Tibial nerve (tissue), 4 donors: ENCODE data around the gene CD79A. TPM values are rescaled to one million over a fixed set of nuclear protein-coding genes. Genes with fewer than 3 reads are reported as not detected.
"Not testable (repeated sequence)": the region's sequence is repeated elsewhere in the genome, so short reads cannot be mapped to it uniquely, and the experiment has no call there.

Experiments used
- DNase-seq, 2 donors: peaks; one replicate each; pipeline ENCODE4 v3.0.0-alpha.2; 2019; ENCODE audit warnings: low spot score in 2 of 2
- H3K27ac ChIP-seq, 4 donors: fragments of 200-600 bp; sonication (generic) in 3 of 4; one replicate each; pipeline ENCODE4 v1.5.1; 2017 to 2019; ENCODE audit warnings: mild to moderate bottlenecking in 1 of 4
- H3K27me3 ChIP-seq, 2 donors: fragments of 200-600 bp; sonication (generic) in 1 of 2; one replicate each; pipeline versions ENCODE4 v1.5.1 to v1.6.0; 2017 to 2019
- H3K36me3 ChIP-seq, 3 donors: fragments of 200-600 bp; sonication (generic); one replicate each; pipeline ENCODE4 v1.5.1; 2018 to 2019
- H3K4me1 ChIP-seq, 4 donors: fragments of 200-600 bp; sonication (generic) in 3 of 4; one replicate each; pipeline ENCODE4 v1.5.1; 2017 to 2019
- H3K4me3 ChIP-seq, 4 donors: fragments of 200-600 bp; sonication (generic) in 3 of 4; one replicate each; pipeline ENCODE4 v1.5.1; 2017 to 2019; ENCODE audit warnings: mild to moderate bottlenecking in 1 of 4, moderate library complexity in 1 of 4
- H3K9me3 ChIP-seq, 4 donors: fragments of 200-600 bp; sonication (generic) in 3 of 4; one replicate each; pipeline ENCODE4 v1.5.1; 2017 to 2019
- EP300 ChIP-seq, 2 donors: sonication (generic); formaldehyde crosslinking; IDR thresholded peaks; one replicate each; pipeline ENCODE4 v1.6.1; 2017; ENCODE audit warnings: antibody characterized with exemption in 2 of 2, mild to moderate bottlenecking in 1 of 2
- POLR2A ChIP-seq, 2 donors: fragments of 450-650 bp; IDR thresholded peaks; one replicate each; pipeline ENCODE4 v1.6.1; 2017; ENCODE audit warnings: antibody characterized with exemption in 2 of 2, mild to moderate bottlenecking in 2 of 2, moderate library complexity in 2 of 2
- WGBS, 2 donors: methylation state at CpG; one replicate each; pipeline ENCODE4 v1.1.5; 2018; 5-methylcytosine and 5-hydroxymethylcytosine counted together
- total RNA-seq, 4 donors: library from RNA; depleted of rRNA; stranded (reverse); fragments of >200 nt; gene quantifications; one replicate each; pipeline ENCODE4 v1.1.0, GENCODE V29; 2016
- TF ChIP-seq, protein P1 (sequence below), 5 experiments: fragments of 200-600 bp in 3 of 5; fragments of 450-650 bp in 2 of 5; sonication (generic) in 3 of 5; IDR thresholded peaks; one replicate each; pipeline ENCODE4 v1.5.1; 2016 to 2019; ENCODE audit warnings: antibody characterized with exemption in 5 of 5, mild to moderate bottlenecking in 3 of 5, moderate library complexity in 2 of 5

The CD79A gene
- total RNA-seq, 4 donors from 2014 or later = not detected

DNA sequence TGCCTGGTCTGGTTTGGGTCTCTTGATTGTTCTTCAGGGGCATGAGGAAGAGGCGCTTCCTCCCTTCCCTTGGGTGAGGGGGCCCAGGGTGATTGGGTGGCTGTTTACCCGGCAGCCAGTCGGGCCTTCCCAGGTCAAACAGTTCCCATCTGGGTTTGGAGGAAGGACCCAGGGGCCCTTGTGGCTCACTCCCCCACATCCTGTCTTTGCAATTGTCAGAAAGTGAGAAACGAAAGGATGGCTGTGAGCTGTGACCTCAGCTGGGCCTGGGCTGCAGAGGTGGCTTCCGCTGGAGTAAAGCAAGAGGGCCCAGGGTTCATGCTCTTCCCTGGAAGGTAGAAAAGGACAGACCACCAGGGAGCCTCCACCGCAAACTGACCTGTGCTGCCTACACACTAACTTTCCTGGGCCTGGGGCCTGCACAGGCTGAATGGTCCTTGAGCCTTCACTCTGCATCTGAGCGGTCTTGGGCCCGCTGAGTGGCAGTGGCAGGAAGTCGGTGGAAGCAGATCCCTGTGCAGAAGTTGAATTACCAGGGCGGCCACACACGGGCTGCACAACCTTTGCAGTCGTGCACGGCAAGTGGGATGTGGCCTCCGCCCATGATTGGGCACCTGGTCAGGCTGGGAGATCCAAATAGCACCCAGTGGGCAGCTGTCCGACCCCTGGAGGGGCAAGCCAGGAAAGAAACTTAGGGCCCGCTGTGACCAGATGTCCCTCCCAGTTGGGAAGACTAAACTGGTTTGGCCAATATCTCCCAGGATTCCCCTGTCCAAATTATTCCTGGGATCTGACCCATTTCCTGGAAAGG lies 5.3 kb upstream of the CD79A start:
- Histone ChIP-seq H3K27me3 (no peaks in the 10 kb centered on the region), H3K4me3 (no peak overlapping the region), H3K27ac (peak overlapping the region in 1 of 4 donors; percentile 35), H3K9me3 (no peaks in the 10 kb centered on the region), H3K36me3 (peaks cover 0 to 62% (median 8%) of the 10 kb centered on the region in 3 donors), H3K4me1 (peaks cover 0 to 18% (median 6%) of the 10 kb centered on the region in 4 donors)
- DNase-seq = no peak
- TF ChIP-seq, protein P1, sequence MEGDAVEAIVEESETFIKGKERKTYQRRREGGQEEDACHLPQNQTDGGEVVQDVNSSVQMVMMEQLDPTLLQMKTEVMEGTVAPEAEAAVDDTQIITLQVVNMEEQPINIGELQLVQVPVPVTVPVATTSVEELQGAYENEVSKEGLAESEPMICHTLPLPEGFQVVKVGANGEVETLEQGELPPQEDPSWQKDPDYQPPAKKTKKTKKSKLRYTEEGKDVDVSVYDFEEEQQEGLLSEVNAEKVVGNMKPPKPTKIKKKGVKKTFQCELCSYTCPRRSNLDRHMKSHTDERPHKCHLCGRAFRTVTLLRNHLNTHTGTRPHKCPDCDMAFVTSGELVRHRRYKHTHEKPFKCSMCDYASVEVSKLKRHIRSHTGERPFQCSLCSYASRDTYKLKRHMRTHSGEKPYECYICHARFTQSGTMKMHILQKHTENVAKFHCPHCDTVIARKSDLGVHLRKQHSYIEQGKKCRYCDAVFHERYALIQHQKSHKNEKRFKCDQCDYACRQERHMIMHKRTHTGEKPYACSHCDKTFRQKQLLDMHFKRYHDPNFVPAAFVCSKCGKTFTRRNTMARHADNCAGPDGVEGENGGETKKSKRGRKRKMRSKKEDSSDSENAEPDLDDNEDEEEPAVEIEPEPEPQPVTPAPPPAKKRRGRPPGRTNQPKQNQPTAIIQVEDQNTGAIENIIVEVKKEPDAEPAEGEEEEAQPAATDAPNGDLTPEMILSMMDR (IDR thresholded peaks at IDR 0.05) = no peak
- TF ChIP-seq EP300 (IDR thresholded peaks at IDR 0.05) (no peak), POLR2A (IDR thresholded peaks at IDR 0.05) (no peak)
- WGBS, 2 donors = 60 to 69% methylated on average over 12 to 13 of the region's 16 CpGs

DNA sequence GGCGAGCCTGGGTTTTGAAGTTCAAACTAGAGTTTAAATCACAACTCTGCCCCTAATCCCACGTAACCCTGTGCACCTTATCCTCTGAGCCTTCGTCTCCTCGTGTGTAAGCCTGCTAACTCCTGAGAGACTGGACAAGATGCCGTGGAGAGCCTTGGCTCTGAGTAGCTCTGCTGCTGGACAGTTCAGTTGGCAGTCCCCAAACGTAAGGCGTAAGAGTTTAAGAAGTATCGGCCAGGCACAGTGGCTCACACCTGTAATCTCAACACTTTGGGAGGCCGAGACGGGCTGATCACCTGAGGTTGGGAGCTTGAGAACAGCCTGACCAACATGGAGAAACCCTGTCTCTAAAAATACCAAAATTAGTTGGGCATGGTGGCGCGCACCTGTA lies 4.7 kb upstream of the CD79A start:
- peak overlapping the region in 1 of 4 donors; percentile 26 for H3K27ac ChIP-seq
- WGBS, 2 donors = 91% methylated on average over 12 of the region's 12 CpGs
- no peak overlapping the region for H3K4me3 ChIP-seq
- TF ChIP-seq, protein P1 (IDR thresholded peaks at IDR 0.05) = no peak
- TF ChIP-seq EP300 (IDR thresholded peaks at IDR 0.05) = no peak
- TF ChIP-seq POLR2A (IDR thresholded peaks at IDR 0.05) = no peak
- H3K36me3 ChIP-seq = peaks cover 0 to 56% (median 8%) of the 10 kb centered on the region in 3 donors
- H3K27me3 ChIP-seq = no peaks in the 10 kb centered on the region
- H3K4me1 ChIP-seq = peaks cover 0 to 18% (median 5%) of the 10 kb centered on the region in 4 donors
- H3K9me3 ChIP-seq = no peaks in the 10 kb centered on the region
- no peak for DNase-seq

DNA sequence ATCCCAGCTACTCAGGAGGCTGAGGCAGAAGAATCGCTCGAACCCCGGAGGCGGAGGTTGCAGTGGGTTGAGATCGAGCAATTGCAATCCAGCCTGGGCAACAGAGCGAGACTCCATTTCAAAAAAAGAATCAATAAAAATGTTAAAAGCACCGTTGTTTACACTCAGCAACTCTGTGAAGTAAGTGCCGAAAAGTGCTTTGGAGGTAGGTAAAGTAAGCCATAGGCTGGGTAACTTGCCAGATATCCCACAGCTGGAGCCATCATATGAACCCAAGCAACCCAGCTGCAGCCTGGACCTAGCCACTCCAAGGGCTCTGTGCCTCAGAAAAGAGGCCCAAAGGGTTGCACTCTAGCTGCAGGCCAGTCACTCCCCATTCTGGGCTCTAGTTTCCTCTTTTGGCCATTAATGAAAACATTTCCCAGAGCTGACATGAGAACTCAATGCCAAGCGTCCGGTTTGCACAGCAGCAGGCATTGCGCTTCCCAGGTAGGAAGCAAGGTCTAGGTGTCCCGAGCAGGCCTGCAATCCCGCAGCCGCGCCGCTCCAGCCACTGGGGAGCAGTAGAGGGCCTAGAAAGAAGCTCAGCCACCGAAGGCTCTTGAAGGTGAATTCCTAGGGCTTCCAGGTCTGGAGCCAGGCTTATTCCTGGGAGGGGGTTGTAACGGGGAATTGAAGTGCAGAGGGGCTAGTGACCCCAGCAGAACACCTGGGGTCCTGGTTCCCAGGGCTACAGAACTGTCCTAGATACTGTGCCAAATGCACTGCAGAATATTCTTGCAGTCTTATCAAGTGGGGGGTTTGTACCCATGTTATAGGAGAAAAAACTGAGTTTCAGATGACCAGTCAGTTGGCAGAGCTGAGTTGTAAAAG lies 4.1 kb upstream of the CD79A start:
- TF ChIP-seq, protein P1 (IDR thresholded peaks at IDR 0.05) = peak in 4 of 5 experiments; percentile 24 to 52 (median 37)
- TF ChIP-seq POLR2A (IDR thresholded peaks at IDR 0.05) (no peak), EP300 (IDR thresholded peaks at IDR 0.05) (no peak)

DNA sequence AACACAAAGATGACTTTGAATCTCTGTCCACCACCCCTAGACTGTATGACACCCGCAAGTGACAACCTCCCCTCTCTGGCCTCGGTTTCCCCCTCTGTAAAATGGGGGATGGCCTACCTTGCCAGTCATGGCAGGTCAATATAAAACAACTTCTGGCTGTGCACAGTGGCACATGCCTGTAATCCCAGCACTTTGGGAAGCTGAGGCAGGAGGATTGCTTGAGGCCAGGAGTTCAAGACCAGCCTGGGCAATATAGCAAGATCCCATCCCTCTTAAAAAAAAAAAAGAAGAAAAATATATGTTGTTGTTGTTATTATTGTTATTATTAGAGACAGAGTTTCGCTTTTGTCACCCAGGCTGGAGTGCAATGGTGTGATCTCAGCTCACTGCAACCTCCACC lies 1.1 kb upstream of the CD79A start:
- not testable (repeated sequence) for H3K4me3 ChIP-seq
- peak overlapping the region in 1 of 4 donors; percentile 75 for H3K27ac ChIP-seq
- 81 to 82% methylated on average over 3 of the region's 3 CpGs for WGBS, 2 donors

More for the DNA sequence above, 4.1 kb upstream of the CD79A start:
- Histone ChIP-seq H3K9me3 (no peaks in the 10 kb centered on the region), H3K4me1 (peaks cover 0 to 18% (median 5%) of the 10 kb centered on the region in 4 donors), H3K27me3 (no peaks in the 10 kb centered on the region), H3K4me3 (no peak overlapping the region), H3K27ac (peak overlapping the region in 1 of 4 donors; percentile 4), H3K36me3 (peaks cover 0 to 49% (median 8%) of the 10 kb centered on the region in 3 donors)
- WGBS, 2 donors = 53 to 59% methylated on average over 18 of the region's 18 CpGs
- no peak for DNase-seq

DNA sequence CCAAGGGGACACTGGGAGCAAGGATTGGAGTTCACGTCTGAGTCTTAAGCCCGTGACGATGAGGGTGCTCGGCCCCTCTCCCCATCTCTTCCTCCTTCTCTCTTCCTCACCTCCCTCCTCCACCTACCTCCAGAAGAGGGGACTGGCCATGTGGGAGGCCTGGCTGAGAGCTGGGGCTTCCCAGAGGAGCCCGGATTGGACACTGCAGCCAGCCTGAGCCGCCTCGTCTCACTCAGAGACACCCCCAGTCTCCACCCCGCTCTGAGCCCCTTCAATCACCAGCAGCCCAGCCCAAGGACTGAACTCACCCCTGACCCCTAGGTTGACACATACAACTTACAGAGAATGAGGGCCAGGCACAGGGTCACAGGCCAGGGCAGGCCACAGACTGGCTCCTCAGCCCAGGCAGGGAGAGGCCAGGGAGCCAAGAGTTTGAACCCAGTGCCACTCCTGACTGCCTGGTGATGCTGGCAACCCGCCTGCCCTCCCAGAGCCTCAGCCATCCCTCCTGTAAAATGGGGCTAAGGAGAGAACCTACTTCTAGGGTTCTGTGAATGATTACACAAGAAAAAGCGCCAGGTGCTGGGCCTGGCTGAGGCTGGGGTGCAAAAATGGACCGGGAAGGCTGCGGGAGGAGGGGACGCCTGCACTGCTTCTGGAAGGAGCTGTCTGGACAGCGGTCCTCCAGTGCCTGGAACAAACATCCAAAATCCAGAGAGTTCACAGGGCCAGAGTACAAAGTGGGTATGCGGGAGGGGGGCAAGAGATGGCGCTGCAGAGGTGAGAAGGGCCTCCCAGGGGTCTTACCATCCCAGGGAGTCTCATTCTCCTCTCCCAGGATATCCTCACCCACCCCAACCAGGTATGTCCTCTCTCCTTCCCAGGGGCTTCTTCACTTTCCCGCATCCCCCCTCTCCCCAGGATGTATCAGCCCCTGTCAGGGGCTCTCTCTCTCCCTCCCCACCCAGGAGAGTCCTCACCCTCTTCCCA lies 1.1 kb downstream of the CD79A start:
- Histone ChIP-seq H3K4me3 (peak overlapping the region in 1 of 4 donors; percentile 36), H3K9me3 (no peaks in the 10 kb centered on the region), H3K27me3 (no peaks in the 10 kb centered on the region), H3K4me1 (peaks cover 0 to 9% (median 2%) of the 10 kb centered on the region in 4 donors), H3K36me3 (no peaks in the 10 kb centered on the region), H3K27ac (peak overlapping the region in 1 of 4 donors; percentile 75)
- TF ChIP-seq EP300 (IDR thresholded peaks at IDR 0.05) (no peak), POLR2A (IDR thresholded peaks at IDR 0.05) (no peak)
- TF ChIP-seq, protein P1 (IDR thresholded peaks at IDR 0.05) = no peak
- DNase-seq = no peak
- 65 to 66% methylated on average over 13 to 17 of the region's 17 CpGs for WGBS, 2 donors

More for the DNA sequence above, 1.1 kb upstream of the CD79A start:
- H3K4me1 ChIP-seq = peaks cover 0 to 17% (median 1%) of the 10 kb centered on the region in 4 donors
- DNase-seq, H3K27me3 ChIP-seq, H3K9me3 ChIP-seq: not testable (repeated sequence)
- peaks cover 0 to 20% (median 0%) of the 10 kb centered on the region in 3 donors for H3K36me3 ChIP-seq
